Measurements from ENCODE around the gene PDE7B.

PDE7B gene

GRCh38 chr6:135946674-135947073 is 95.2 kb downstream of the PDE7B start:
- H3K4me3 ChIP-seq (replicated peaks in 1 of 2; ENCODE audit: low read depth in 2 of 2, low read length in 2 of 2) = no peak overlapping the region
- no peak for DNase-seq (ENCODE audit: low read depth in 2 of 2)
- TF ChIP-seq CTCF (IDR thresholded peaks at IDR 0.05; ENCODE audit: low read depth, low read length) = no peak

GRCh38 chr6:135950669-135951068 is 99.2 kb downstream of the PDE7B start:
- H3K4me3 ChIP-seq (replicated peaks in 1 of 2; ENCODE audit: low read depth in 2 of 2, low read length in 2 of 2) = no peak overlapping the region
- no peak for TF ChIP-seq CTCF (IDR thresholded peaks at IDR 0.05; ENCODE audit: low read depth, low read length)
- no peak for DNase-seq (ENCODE audit: low read depth in 2 of 2)

- DNase-seq (ENCODE audit: low read depth in 2 of 2) = no peak
- no peak overlapping the region for H3K4me3 ChIP-seq (replicated peaks in 1 of 2; ENCODE audit: low read depth in 2 of 2, low read length in 2 of 2)
- TF ChIP-seq CTCF (IDR thresholded peaks at IDR 0.05; ENCODE audit: low read depth, low read length) = no peak
These were observed 99.7 kb downstream of the PDE7B start for GRCh38 chr6:135951169-135951568.

- no peak overlapping the region for H3K4me3 ChIP-seq (replicated peaks in 1 of 2; ENCODE audit: low read depth in 2 of 2, low read length in 2 of 2)
- no peak for DNase-seq (ENCODE audit: low read depth in 2 of 2)
- no peak for TF ChIP-seq CTCF (IDR thresholded peaks at IDR 0.05; ENCODE audit: low read depth, low read length)
These were observed 102.3 kb downstream of the PDE7B start for GRCh38 chr6:135953818-135954217.

GRCh38 chr6:135955099-135955498 is 103.6 kb downstream of the PDE7B start:
- DNase-seq (ENCODE audit: low read depth in 2 of 2) = no peak
- TF ChIP-seq CTCF (IDR thresholded peaks at IDR 0.05; ENCODE audit: low read depth, low read length) = no peak
- H3K4me3 ChIP-seq (replicated peaks in 1 of 2; ENCODE audit: low read depth in 2 of 2, low read length in 2 of 2) = no peak overlapping the region

GRCh38 chr6:135962731-135963130 is 111.2 kb downstream of the PDE7B start:
- no peak overlapping the region for H3K4me3 ChIP-seq (replicated peaks in 1 of 2; ENCODE audit: low read depth in 2 of 2, low read length in 2 of 2)
- DNase-seq (ENCODE audit: low read depth in 2 of 2) = peak; percentile 82 to 83
- TF ChIP-seq CTCF (IDR thresholded peaks at IDR 0.05; ENCODE audit: low read depth, low read length) = no peak

- no peak overlapping the region for H3K4me3 ChIP-seq (replicated peaks in 1 of 2; ENCODE audit: low read depth in 2 of 2, low read length in 2 of 2)
- TF ChIP-seq CTCF (IDR thresholded peaks at IDR 0.05; ENCODE audit: low read depth, low read length) = no peak
- DNase-seq (ENCODE audit: low read depth in 2 of 2) = no peak
These were observed 119.2 kb downstream of the PDE7B start for GRCh38 chr6:135970750-135971149.

Data from cardiac fibroblast (primary cell).